ENCODE results near the gene LARGE1. TPM values are rescaled to one million over a fixed set of nuclear protein-coding genes. Genes with fewer than 3 reads are reported as not detected.

LARGE1 gene
- total and polyA plus RNA-seq, 2 of the 8 experiments (the other 6 are each of a cell fraction or from before 2014, with no cell fraction given): 43.7 to 83.0 TPM

- no peak overlapping the region for H3K4me3 ChIP-seq (ENCODE audit: extremely low read depth in 1 of 4, insufficient read depth in 2 of 4, low read depth in 3 of 4, low read length in 4 of 4)
- TF ChIP-seq TCF12 (IDR thresholded peaks at IDR 0.05; ENCODE audit: low read depth, low read length) (no peak), MAFK (IDR thresholded peaks at IDR 0.05; ENCODE audit: low read depth, low read length) (no peak), PHF8 (conservative IDR thresholded peaks at IDR 0.05; ENCODE audit: low read depth, low read length) (no peak), RXRA (IDR thresholded peaks at IDR 0.05; ENCODE audit: insufficient read depth, low read depth, low read length) (no peak), JUN (IDR thresholded peaks at IDR 0.05; ENCODE audit: low read depth, low read length) (no peak), CHD1 (IDR thresholded peaks at IDR 0.05; ENCODE audit: low read depth, low read length) (no peak), TAF7 (optimal IDR thresholded peaks at IDR 0.05; ENCODE audit: borderline replicate concordance, low read depth, low read length) (no peak), RFX5 (IDR thresholded peaks at IDR 0.05; ENCODE audit: borderline replicate concordance, low read depth, low read length) (no peak), CTCF (IDR thresholded peaks at IDR 0.05; ENCODE audit: control extremely low read depth in 1 of 3, insufficient read depth in 1 of 3, low read depth in 1 of 3, low read length in 3 of 3) (no peak), TAF1 (IDR thresholded peaks at IDR 0.05; ENCODE audit: low read depth, low read length) (no peak), USF2 (IDR thresholded peaks at IDR 0.05; ENCODE audit: low read length) (no peak)
Observed at GRCh38 chr22:33606504-33606903, 313.8 kb downstream of the LARGE1 start.

More at GRCh38 chr22:33606504-33606903, 313.8 kb downstream of the LARGE1 start:
- Histone ChIP-seq H3K9me3 (ENCODE audit: insufficient read depth in 2 of 2, low read depth in 1 of 2, low read length in 1 of 2) (peaks cover 10 to 11% of the 10 kb centered on the region in 2 experiments; a peak in 3 of 4 replicates), H2BK15ac (ENCODE audit: low read length) (no peak overlapping the region), H4K8ac (ENCODE audit: extremely low read depth, insufficient read depth, low read length) (no peak overlapping the region), H2AFZ (ENCODE audit: low read length) (no peak overlapping the region), H3K14ac (ENCODE audit: insufficient read length) (no peak overlapping the region), H3K9ac (replicated peaks in 1 of 4; ENCODE audit: extremely low read depth in 1 of 4, low read depth in 3 of 4, low read length in 3 of 4) (no peak overlapping the region), H3K4ac (replicated peaks; ENCODE audit: insufficient read length, low read depth, low read length) (no peak overlapping the region), H2BK5ac (ENCODE audit: low read depth, low read length) (no peak overlapping the region), H4K91ac (replicated peaks; ENCODE audit: insufficient read length, low read length) (no peak overlapping the region), H3K79me2 (ENCODE audit: control insufficient read depth in 1 of 2, insufficient read depth in 2 of 2, low read length in 2 of 2) (peaks cover 0 to 3% of the 10 kb centered on the region in 2 experiments; a peak in 1 of 4 replicates), H2BK12ac (ENCODE audit: low read depth, low read length) (no peak overlapping the region), H3K79me1 (ENCODE audit: low read depth, low read length) (peaks cover 2% of the 10 kb centered on the region), H3K18ac (ENCODE audit: extremely low read depth, low read length) (no peak overlapping the region), H3K4me1 (replicated peaks in 1 of 4; ENCODE audit: control insufficient read depth in 3 of 4, insufficient read depth in 4 of 4, low read length in 3 of 4) (no peaks in the 10 kb centered on the region), H3K56ac (replicated peaks; ENCODE audit: insufficient read length, low read depth, low read length) (no peak overlapping the region), H2BK120ac (replicated peaks; ENCODE audit: low read depth, low read length) (no peak overlapping the region), H3K27ac (ENCODE audit: low read depth, low read length) (no peak overlapping the region), H3K23ac (ENCODE audit: insufficient read length) (no peak overlapping the region), H2AK5ac (ENCODE audit: low read depth, low read length) (no peak overlapping the region), H4K5ac (ENCODE audit: insufficient read length, low read depth, low read length) (no peak overlapping the region), H3K36me3 (ENCODE audit: control insufficient read depth in 2 of 4, insufficient read depth in 4 of 4, low read length in 3 of 4) (peaks cover 0 to 4% (median 1%) of the 10 kb centered on the region in 4 experiments; a peak in 4 of 8 replicates), H4K20me1 (replicated peaks in 1 of 2; ENCODE audit: control insufficient read depth in 1 of 2, insufficient read depth in 2 of 2, low read length in 2 of 2) (peaks cover 3% of the 10 kb centered on the region in 2 experiments), H3K27me3 (replicated peaks in 1 of 4; ENCODE audit: control insufficient read depth in 3 of 4, extremely low read depth in 1 of 4, insufficient read depth in 3 of 4, low read length in 3 of 4) (no peaks in the 10 kb centered on the region), H2BK20ac (ENCODE audit: low read length) (no peak overlapping the region), H3K4me2 (ENCODE audit: insufficient read depth in 1 of 2, low read depth in 2 of 2, low read length in 2 of 2) (no peak overlapping the region), H3K23me2 (ENCODE audit: low read depth, low read length) (no peaks in the 10 kb centered on the region)
- 90% methylated on average over 7 of the region's 7 CpGs; no CpG with 5 or more reads in 1 of the 2 experiments for WGBS, 2 experiments (ENCODE audit: extremely low coverage in 1 of 2, insufficient coverage in 1 of 2, insufficient read length in 1 of 2, insufficient replicate concordance in 2 of 2, low coverage in 1 of 2, low lambda C conversion rate in 2 of 2, missing lambda C conversion rate in 1 of 2)
- CTCF ChIA-PET (ENCODE audit: partially characterized antibody): interaction anchor here (0.6 to 1.1 kb wide), 2 partner anchors 8 to 44 kb away, joined by 3 to 4 read pairs; no protein-coding TSS in a partner anchor
- DNase-seq (ENCODE audit: low read depth in 1 of 2, low spot score in 2 of 2): no peak
- POLR2A ChIA-PET (ENCODE audit: partially characterized antibody): no interaction called here
- no peak for FAIRE-seq
